Lung (tissue), 12 donors: ENCODE measurements around the gene EGF. TPM values are rescaled to one million over a fixed set of nuclear protein-coding genes. Genes with fewer than 3 reads are reported as not detected.
A peak's percentile ranks its signal among the peaks of the same experiment; 100 is the strongest.

Source experiments
- ATAC-seq: fragments of 200-7000 bp; cut with Tn5 transposase; one replicate; pipeline ENCODE4 v1.9.1; 2020; ENCODE audit warnings: moderate number of reproducible peaks; ENCODE audit not compliant: insufficient read depth, low FRiP score
- DNase-seq, 3 donors: peaks; one replicate each; pipeline ENCODE4 v3.0.0-alpha.2; 2013 to 2017
- H3K27ac ChIP-seq, 2 donors: one replicate each; pipeline ENCODE4 v1.5.1; 2013; ENCODE audit warnings: mild to moderate bottlenecking in 2 of 2, moderate library complexity in 2 of 2, control low read depth in 1 of 2, inconsistent platforms in 1 of 2, low read depth in 1 of 2, low read length in 1 of 2
- H3K27me3 ChIP-seq, 3 donors: one replicate each; pipeline ENCODE4 v1.5.1; 2013; ENCODE audit warnings: low read length in 2 of 3; ENCODE audit not compliant: control insufficient read depth in 3 of 3, insufficient read depth in 3 of 3
- H3K36me3 ChIP-seq, 4 donors: one replicate each; pipeline ENCODE4 v1.5.1; 2013; ENCODE audit warnings: low read length in 4 of 4, mild to moderate bottlenecking in 1 of 4, moderate library complexity in 1 of 4; ENCODE audit not compliant: control insufficient read depth in 4 of 4, insufficient read depth in 4 of 4
- H3K4me1 ChIP-seq, 5 donors: one replicate each; pipeline ENCODE4 v1.5.1; 2013; ENCODE audit warnings: low read length in 5 of 5, mild to moderate bottlenecking in 2 of 5, moderate library complexity in 1 of 5; ENCODE audit not compliant: control insufficient read depth in 5 of 5, insufficient read depth in 5 of 5
- H3K4me3 ChIP-seq: one replicate; pipeline ENCODE4 v1.5.1; 2013; ENCODE audit warnings: mild to moderate bottlenecking, control low read depth, moderate library complexity
- H3K9ac ChIP-seq, 2 donors: one replicate each; pipeline ENCODE4 v1.5.1; 2013; ENCODE audit warnings: low read length in 2 of 2, control low read depth in 1 of 2; ENCODE audit not compliant: insufficient read depth in 1 of 2
- H3K9me3 ChIP-seq, 4 donors: one replicate each; pipeline ENCODE4 v1.5.1; 2013; ENCODE audit warnings: low read length in 3 of 4, mild to moderate bottlenecking in 1 of 4, moderate library complexity in 1 of 4; ENCODE audit not compliant: control insufficient read depth in 4 of 4, insufficient read depth in 3 of 4
- WGBS, 2 donors: extraction: QIAGEN DNeasy Blood & Tissue Kit; methylation state at CpG; one replicate each; pipeline ENCODE4 v1.1.7; 2013; 5-methylcytosine and 5-hydroxymethylcytosine counted together
- polyA plus RNA-seq, 2 donors: library from polyadenylated mRNA; stranded (reverse); fragments of 200-250 nt; gene quantifications; one replicate each; pipeline ENCODE4 v1.2.1, GENCODE V29; 2013
- total RNA-seq, 2 donors: library from RNA; depleted of rRNA in 1 of 2; stranded (reverse); fragments of >200 nt in 1 of 2; gene quantifications; one replicate each; pipeline ENCODE4 v1.2.1, GENCODE V29; 2014 to 2021
- TF ChIP-seq, protein P1 (sequence below): IDR thresholded peaks from 2 replicates; pipeline ENCODE4 v1.5.1; 2012; ENCODE audit warnings: mild to moderate bottlenecking; ENCODE audit errors: control extremely low read depth, extremely low read depth
- donor health status: control.
- donor health status: control.
- donor health status: Bipolar disorder and iron deficiency.
- donor health status: healthy.
- donor health status: DM: yes; HTN: yes; CAD: no.

Gene EGF
- total and polyA plus RNA-seq, 4 donors: 0.75 to 2.6 (median 1.5) TPM

DNA sequence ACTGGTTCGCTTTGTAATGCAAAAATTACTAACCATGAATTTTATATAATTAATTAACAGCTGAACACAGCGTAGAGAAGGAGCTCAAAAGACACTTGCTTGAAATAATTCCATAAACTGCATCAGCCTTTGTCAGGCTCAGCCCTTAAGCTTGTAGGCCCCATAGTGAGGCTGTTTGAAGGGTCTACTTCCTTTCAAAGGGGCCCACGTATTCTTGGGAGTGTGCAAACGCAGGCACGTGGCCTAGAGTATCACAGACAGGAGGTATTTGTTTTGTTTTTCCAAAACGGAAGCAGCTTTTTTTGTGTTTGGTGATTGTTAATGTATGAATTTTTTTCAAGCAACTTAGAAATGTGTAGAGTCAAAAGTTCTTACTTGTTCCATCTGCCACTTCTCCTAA is 25.6 kb upstream of the EGF start:
- no peak overlapping the region for H3K4me3 ChIP-seq
- no peaks in the 10 kb centered on the region for H3K36me3 ChIP-seq
- ATAC-seq (no peak), DNase-seq (no peak)
- no peak overlapping the region for H3K27ac ChIP-seq
- H3K4me1 ChIP-seq: no peaks in the 10 kb centered on the region
- TF ChIP-seq, protein P1, sequence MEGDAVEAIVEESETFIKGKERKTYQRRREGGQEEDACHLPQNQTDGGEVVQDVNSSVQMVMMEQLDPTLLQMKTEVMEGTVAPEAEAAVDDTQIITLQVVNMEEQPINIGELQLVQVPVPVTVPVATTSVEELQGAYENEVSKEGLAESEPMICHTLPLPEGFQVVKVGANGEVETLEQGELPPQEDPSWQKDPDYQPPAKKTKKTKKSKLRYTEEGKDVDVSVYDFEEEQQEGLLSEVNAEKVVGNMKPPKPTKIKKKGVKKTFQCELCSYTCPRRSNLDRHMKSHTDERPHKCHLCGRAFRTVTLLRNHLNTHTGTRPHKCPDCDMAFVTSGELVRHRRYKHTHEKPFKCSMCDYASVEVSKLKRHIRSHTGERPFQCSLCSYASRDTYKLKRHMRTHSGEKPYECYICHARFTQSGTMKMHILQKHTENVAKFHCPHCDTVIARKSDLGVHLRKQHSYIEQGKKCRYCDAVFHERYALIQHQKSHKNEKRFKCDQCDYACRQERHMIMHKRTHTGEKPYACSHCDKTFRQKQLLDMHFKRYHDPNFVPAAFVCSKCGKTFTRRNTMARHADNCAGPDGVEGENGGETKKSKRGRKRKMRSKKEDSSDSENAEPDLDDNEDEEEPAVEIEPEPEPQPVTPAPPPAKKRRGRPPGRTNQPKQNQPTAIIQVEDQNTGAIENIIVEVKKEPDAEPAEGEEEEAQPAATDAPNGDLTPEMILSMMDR: no peak
- no peak overlapping the region for H3K9ac ChIP-seq
- no peaks in the 10 kb centered on the region for H3K27me3 ChIP-seq
- H3K9me3 ChIP-seq: no peaks in the 10 kb centered on the region
- WGBS, 2 donors: 42 to 44% methylated on average over 6 of the region's 6 CpGs

DNA sequence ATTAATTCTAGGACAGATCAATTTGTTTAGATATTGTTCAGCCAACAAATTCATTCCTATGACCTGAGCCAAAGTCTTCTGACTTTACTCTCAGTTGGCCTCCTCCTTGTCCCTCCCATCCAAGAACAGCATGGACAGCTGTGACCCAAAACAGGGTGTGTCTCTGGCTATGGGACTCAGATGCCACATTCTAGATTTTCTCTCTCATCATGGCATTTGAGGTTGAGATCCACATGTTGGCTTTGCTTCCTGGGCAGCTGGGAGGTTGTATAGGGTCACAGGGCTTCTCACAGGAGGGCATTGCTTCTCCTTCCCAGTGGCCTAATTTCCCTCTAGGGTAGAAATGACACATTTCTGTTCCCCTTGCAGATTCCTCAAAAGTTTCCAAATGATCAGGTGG is 22.6 kb upstream of the EGF start:
- no peak overlapping the region for H3K27ac ChIP-seq
- no peaks in the 10 kb centered on the region for H3K4me1 ChIP-seq
- H3K27me3 ChIP-seq: no peaks in the 10 kb centered on the region
- TF ChIP-seq, protein P1: no peak
- no peak overlapping the region for H3K4me3 ChIP-seq
- no peaks in the 10 kb centered on the region for H3K9me3 ChIP-seq
- no peak overlapping the region for H3K9ac ChIP-seq
- H3K36me3 ChIP-seq: no peaks in the 10 kb centered on the region
- ATAC-seq: no peak
- DNase-seq: no peak

DNA sequence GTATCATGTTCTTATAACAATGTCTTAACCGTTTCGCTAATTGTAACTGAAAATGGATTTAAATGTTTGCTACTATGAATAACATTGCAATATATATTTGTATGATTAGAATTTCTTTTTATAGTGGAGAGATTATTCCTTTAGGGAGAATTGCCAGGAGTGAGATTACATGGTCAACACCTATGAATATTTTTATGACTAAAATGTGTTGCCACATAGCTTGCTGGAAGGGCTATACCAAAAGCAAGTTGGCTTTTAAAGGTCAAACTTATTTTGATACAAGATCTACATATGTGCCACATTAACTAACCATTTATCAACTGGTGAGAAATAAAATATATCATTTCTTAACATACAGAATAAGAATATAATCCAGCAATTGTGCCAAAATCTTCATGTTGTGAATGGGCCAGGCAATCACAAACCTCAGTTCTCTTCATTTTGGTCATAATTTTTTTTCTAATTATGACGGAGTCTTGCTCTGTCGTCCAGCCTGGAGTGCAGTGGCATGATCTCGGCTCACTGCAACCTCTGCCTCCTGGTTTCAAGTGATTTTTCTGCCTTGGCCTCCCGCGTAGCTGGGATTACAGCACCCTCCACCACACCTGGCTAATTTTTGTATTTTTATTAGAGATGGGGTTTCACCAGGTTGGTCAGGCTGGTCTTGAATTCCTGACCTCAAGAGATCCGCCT is 10.0 kb upstream of the EGF start:
- Histone ChIP-seq H3K27ac (no peak overlapping the region), H3K36me3 (no peaks in the 10 kb centered on the region), H3K4me3 (no peak overlapping the region), H3K4me1 (no peaks in the 10 kb centered on the region), H3K27me3 (no peaks in the 10 kb centered on the region), H3K9ac (no peak overlapping the region), H3K9me3 (peaks cover 0 to 4% (median 0%) of the 10 kb centered on the region in 4 donors)
- WGBS, 2 donors: 96 to 97% methylated on average over 8 of the region's 8 CpGs
- TF ChIP-seq, protein P1: no peak
- no peak for ATAC-seq
- DNase-seq: no peak

DNA sequence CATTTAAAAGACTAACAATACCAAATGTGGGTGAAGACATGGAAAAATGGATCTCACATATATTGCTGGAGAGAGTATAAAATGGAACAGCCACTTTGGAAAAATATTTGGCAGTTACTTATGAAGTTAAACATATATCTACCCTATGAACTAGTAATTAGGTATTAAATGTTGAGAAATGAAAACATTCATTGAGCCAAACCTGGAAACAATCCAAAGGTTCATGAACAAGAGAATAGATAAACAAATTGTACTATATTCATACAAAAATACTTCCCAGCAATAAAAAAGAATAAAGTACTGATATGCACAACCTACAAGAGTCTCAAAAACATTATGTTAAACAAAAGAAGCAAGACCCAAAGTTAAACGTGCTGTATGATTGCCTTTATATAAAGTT is 4.0 kb upstream of the EGF start:
- Histone ChIP-seq H3K27me3 (no peaks in the 10 kb centered on the region), H3K9me3 (peaks cover 0 to 4% (median 0%) of the 10 kb centered on the region in 4 donors), H3K27ac (no peak overlapping the region), H3K36me3 (no peaks in the 10 kb centered on the region), H3K9ac (no peak overlapping the region), H3K4me1 (peaks cover 0 to 20% (median 0%) of the 10 kb centered on the region in 5 donors), H3K4me3 (no peak overlapping the region)
- TF ChIP-seq, protein P1: no peak
- DNase-seq (peak in 2 of 3 donors; percentile 76 to 86), ATAC-seq (no peak)
- WGBS, 2 donors: 41 to 66% methylated on average over 1 of the region's 1 CpG
